CD4-positive, alpha-beta T cell treated with Interleukin-15 for 1 hour (primary cell): ENCODE measurements around the gene SULF2.

ENCODE experiments used
- DNase-seq: peaks from one replicate; pipeline ENCODE4 v3.0.0-alpha.2; 2020

The SULF2 gene

GRCh38 chr20:47760686-47761481, 24.4 kb downstream of the SULF2 start:
- no peak for DNase-seq

- no peak for DNase-seq
Measured at GRCh38 chr20:47758517-47759450, 26.5 kb downstream of the SULF2 start.

GRCh38 chr20:47757145-47758035, 27.9 kb downstream of the SULF2 start:
- no peak for DNase-seq

GRCh38 chr20:47754946-47755652, 30.2 kb downstream of the SULF2 start:
- no peak for DNase-seq

- DNase-seq = no peak
Measured at GRCh38 chr20:47754388-47754715, 30.9 kb downstream of the SULF2 start.

- DNase-seq = no peak
Measured at GRCh38 chr20:47753576-47754387, 31.5 kb downstream of the SULF2 start.

- DNase-seq = no peak
Measured at GRCh38 chr20:47751449-47751848, 33.8 kb downstream of the SULF2 start.

- no peak for DNase-seq
Measured at GRCh38 chr20:47749339-47749738, 35.9 kb downstream of the SULF2 start.

GRCh38 chr20:47748823-47749222, 36.5 kb downstream of the SULF2 start:
- DNase-seq = no peak

- DNase-seq = no peak
Measured at GRCh38 chr20:47748069-47748468, 37.2 kb downstream of the SULF2 start.

GRCh38 chr20:47747669-47748031, 37.6 kb downstream of the SULF2 start:
- no peak for DNase-seq

GRCh38 chr20:47744803-47745202, 40.5 kb downstream of the SULF2 start:
- no peak for DNase-seq

GRCh38 chr20:47743671-47744070, 41.6 kb downstream of the SULF2 start:
- no peak for DNase-seq

GRCh38 chr20:47741669-47742608, 43.3 kb downstream of the SULF2 start:
- no peak for DNase-seq

- peak; percentile 86 for DNase-seq
Measured at GRCh38 chr20:47740862-47741184, 44.5 kb downstream of the SULF2 start.

- peak; percentile 49 for DNase-seq
Measured at GRCh38 chr20:47740121-47740861, 45.0 kb downstream of the SULF2 start.

- DNase-seq = no peak
Measured at GRCh38 chr20:47737923-47738322, 47.4 kb downstream of the SULF2 start.

- no peak for DNase-seq
Measured at GRCh38 chr20:47736570-47737152, 48.6 kb downstream of the SULF2 start.
